H9 (cell line): Measurements from ENCODE around the gene SURF2. TPM values are rescaled to one million over a fixed set of nuclear protein-coding genes. Genes with fewer than 3 reads are reported as not detected.

Experiments
- DNase-seq: peaks from one replicate; pipeline ENCODE4 v3.0.0-alpha.2; 2017
- H2AFZ ChIP-seq: one replicate; pipeline ENCODE4 v1.6.1; 2013; ENCODE audit warnings: mild to moderate bottlenecking, low read length, control low read depth, moderate library complexity
- H2AK5ac ChIP-seq: 2 replicates; pipeline ENCODE4 v1.6.1; 2013; ENCODE audit warnings: low read length, control low read depth, mixed read lengths; ENCODE audit not compliant: insufficient read length
- H2BK120ac ChIP-seq: one replicate; pipeline ENCODE4 v1.6.1; 2013; ENCODE audit warnings: low read depth, mild to moderate bottlenecking, low read length, control low read depth, inconsistent platforms; ENCODE audit not compliant: poor library complexity, severe bottlenecking
- H2BK12ac ChIP-seq: 2 replicates; pipeline ENCODE4 v1.6.1; 2013; ENCODE audit warnings: low read length, control low read depth, mixed read lengths, low read depth; ENCODE audit not compliant: insufficient read length
- H2BK15ac ChIP-seq: 2 replicates; pipeline ENCODE4 v1.6.1; 2013; ENCODE audit warnings: low read depth, low read length, control low read depth
- H2BK20ac ChIP-seq: one replicate; pipeline ENCODE4 v1.6.1; 2013; ENCODE audit warnings: low read depth, mild to moderate bottlenecking, low read length, control low read depth, inconsistent platforms; ENCODE audit not compliant: poor library complexity, severe bottlenecking
- H2BK5ac ChIP-seq: 2 replicates; pipeline ENCODE4 v1.6.1; 2013; ENCODE audit warnings: low read length, control low read depth, mixed read lengths; ENCODE audit not compliant: insufficient read length
- H3K14ac ChIP-seq: 2 replicates; pipeline ENCODE4 v1.6.1; 2013; ENCODE audit warnings: low read length, control low read depth; ENCODE audit not compliant: insufficient read depth
- H3K18ac ChIP-seq: 2 replicates; pipeline ENCODE4 v1.6.1; 2013; ENCODE audit warnings: low read depth, mild to moderate bottlenecking, mixed read lengths, low read length, control low read depth; ENCODE audit not compliant: insufficient read length
- H3K23ac ChIP-seq: 2 replicates; pipeline ENCODE4 v1.6.1; 2013; ENCODE audit warnings: low read length, control low read depth, mixed read lengths, low read depth; ENCODE audit not compliant: insufficient read length
- H3K23me2 ChIP-seq: 2 replicates; pipeline ENCODE4 v1.6.1; 2013; ENCODE audit warnings: low read depth, mild to moderate bottlenecking, mixed read lengths, low read length, control low read depth; ENCODE audit not compliant: insufficient read length, poor library complexity, severe bottlenecking
- H3K27ac ChIP-seq: 2 replicates; pipeline ENCODE4 v1.5.1; 2013; ENCODE audit warnings: low read length, control low read depth, mixed read lengths, low read depth; ENCODE audit not compliant: insufficient read length
- H3K27me3 ChIP-seq: 2 replicates; pipeline ENCODE4 v1.6.1; 2013; ENCODE audit warnings: low read length, control low read depth, inconsistent platforms; ENCODE audit not compliant: insufficient read depth
- H3K4ac ChIP-seq: 2 replicates; pipeline ENCODE4 v1.6.1; 2013; ENCODE audit warnings: low read depth, mild to moderate bottlenecking, control low read depth, inconsistent platforms, low read length, moderate library complexity
- H3K4me1 ChIP-seq: 2 replicates; pipeline ENCODE4 v1.6.1; 2013; ENCODE audit warnings: low read length, control low read depth, inconsistent platforms; ENCODE audit not compliant: insufficient read depth
- H3K4me2 ChIP-seq: 2 replicates; pipeline ENCODE4 v1.6.1; 2013; ENCODE audit warnings: low read length, control low read depth, mixed read lengths; ENCODE audit not compliant: insufficient read length, insufficient read depth
- H3K56ac ChIP-seq: 2 replicates; pipeline ENCODE4 v1.6.1; 2013; ENCODE audit warnings: low read depth, mild to moderate bottlenecking, mixed read lengths, low read length, control low read depth; ENCODE audit not compliant: insufficient read length
- H3K79me1 ChIP-seq: 2 replicates; pipeline ENCODE4 v1.6.1; 2013; ENCODE audit warnings: low read depth, mild to moderate bottlenecking, moderate library complexity, low read length, control low read depth, inconsistent platforms; ENCODE audit not compliant: insufficient read depth, poor library complexity, severe bottlenecking
- H3K79me2 ChIP-seq: 2 replicates; pipeline ENCODE4 v1.6.1; 2013; ENCODE audit warnings: low read length, control low read depth, inconsistent platforms; ENCODE audit not compliant: insufficient read depth
- H3K9ac ChIP-seq: 2 replicates; pipeline ENCODE4 v1.6.1; 2013; ENCODE audit warnings: low read length, control low read depth, mixed read lengths; ENCODE audit not compliant: insufficient read length; ENCODE audit errors: extremely low read depth
- H3K9me3 ChIP-seq: one replicate; pipeline ENCODE4 v1.6.1; 2013; ENCODE audit warnings: low read depth, low read length, inconsistent platforms; ENCODE audit not compliant: control insufficient read depth
- H3T11ph ChIP-seq: one replicate; pipeline ENCODE4 v1.6.1; 2013; ENCODE audit warnings: mild to moderate bottlenecking, low read length, control low read depth, inconsistent platforms
- H4K20me1 ChIP-seq: one replicate; pipeline ENCODE4 v1.6.1; 2013; ENCODE audit not compliant: control insufficient read depth, insufficient read length, insufficient read depth
- H4K5ac ChIP-seq: 2 replicates; pipeline ENCODE4 v1.6.1; 2013; ENCODE audit warnings: low read depth, mild to moderate bottlenecking, mixed read lengths, low read length, control low read depth; ENCODE audit not compliant: insufficient read length
- H4K8ac ChIP-seq: replicated peaks from 2 replicates; pipeline ENCODE4 v1.6.1; 2013; ENCODE audit warnings: low read length, control low read depth, mixed read lengths, low read depth; ENCODE audit not compliant: insufficient read length
- H4K91ac ChIP-seq: 2 replicates; pipeline ENCODE4 v1.6.1; 2013; ENCODE audit warnings: low read depth, mild to moderate bottlenecking, moderate library complexity, mixed read lengths, low read length, control low read depth; ENCODE audit not compliant: insufficient read length
- H3K27ac Mint-ChIP-seq, 3 experiments: 2 replicates in 2 of 3; 3 replicates in 1 of 3; pipeline ENCODE4 v1.8.0; 2020 to 2021; ENCODE audit warnings: mixed read lengths in 3 of 3, mild to moderate bottlenecking in 1 of 3, moderate library complexity in 1 of 3
- H3K27me3 Mint-ChIP-seq: 2 replicates; pipeline ENCODE4 v1.8.0; 2021; ENCODE audit warnings: low read depth, mild to moderate bottlenecking, moderate library complexity, mixed read lengths
- H3K36me3 Mint-ChIP-seq, 3 experiments: 2 replicates in 2 of 3; 3 replicates in 1 of 3; pipeline ENCODE4 v1.8.0; 2020 to 2021; ENCODE audit warnings: low read depth in 3 of 3, mixed read lengths in 3 of 3; ENCODE audit not compliant: insufficient read depth in 1 of 3
- H3K4me1 Mint-ChIP-seq, 2 experiments: 2 replicates each; pipeline ENCODE4 v1.8.0; 2020; ENCODE audit warnings: mixed read lengths in 2 of 2
- H3K4me3 Mint-ChIP-seq, 2 experiments: 2 replicates in 1 of 2; 3 replicates in 1 of 2; pipeline ENCODE4 v1.8.0; 2020 to 2021; ENCODE audit warnings: mild to moderate bottlenecking in 2 of 2, mixed read lengths in 2 of 2, moderate library complexity in 1 of 2
- H3K9me3 Mint-ChIP-seq, 2 experiments: 2 replicates in 1 of 2; 3 replicates in 1 of 2; pipeline ENCODE4 v1.8.0; 2020; ENCODE audit warnings: mild to moderate bottlenecking in 2 of 2, mixed read lengths in 2 of 2, moderate library complexity in 1 of 2
- CTCF ChIP-seq: fragments of 200-600 bp; sonication (generic); conservative IDR thresholded peaks from 3 replicates; pipeline ENCODE4 v1.8.0; 2021; ENCODE audit warnings: antibody characterized with exemption, mild to moderate bottlenecking
- WGBS: extraction: QIAGEN DNeasy Blood & Tissue Kit; methylation state at CpG from one replicate; pipeline ENCODE4 v1.1.7; 2013; ENCODE audit warnings: missing lambda C conversion rate, low lambda C conversion rate, mixed read lengths; ENCODE audit not compliant: insufficient read length; ENCODE audit errors: extremely low coverage; 5-methylcytosine and 5-hydroxymethylcytosine counted together
- total RNA-seq: library from RNA; stranded (reverse); gene quantifications from 2 replicates; pipeline ENCODE4 v1.2.1, GENCODE V29; 2021

Gene SURF2
- total RNA-seq, 1 experiment from 2014 or later = 44.4 TPM

DNA sequence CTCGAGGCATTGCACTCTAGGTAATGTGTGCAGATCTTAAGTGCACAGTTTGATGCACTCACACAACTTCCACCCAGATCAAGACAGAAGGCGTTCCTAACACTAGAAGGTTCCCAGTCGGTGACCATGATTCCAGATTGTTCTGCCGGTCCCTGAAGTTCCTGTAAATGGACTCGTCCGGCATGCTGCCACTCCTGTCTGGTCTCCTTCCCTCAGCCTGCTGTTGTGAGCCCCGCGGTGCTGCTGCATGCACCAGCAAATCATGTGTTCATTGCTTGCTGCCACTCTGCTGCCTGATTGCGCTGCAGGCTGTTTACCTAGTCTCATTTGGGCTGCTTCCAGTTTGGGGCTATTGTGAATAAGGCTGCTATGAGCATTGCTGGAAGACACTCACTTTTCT is 31.3 kb downstream of the SURF2 start:
- Histone ChIP-seq H2AK5ac (no peak overlapping the region), H3K56ac (no peak overlapping the region), H3K18ac (no peak overlapping the region), H2BK20ac (no peak overlapping the region), H3K14ac (no peak overlapping the region), H3K23ac (no peak overlapping the region), H3K27ac (no peak overlapping the region), H2AFZ (no peak overlapping the region), H3K9me3 (no peaks in the 10 kb centered on the region), H4K5ac (no peak overlapping the region), H3K4me1 (no peaks in the 10 kb centered on the region), H4K8ac (no peak overlapping the region), H3T11ph (no peak overlapping the region), H2BK12ac (no peak overlapping the region), H2BK120ac (no peak overlapping the region), H3K23me2 (no peaks in the 10 kb centered on the region), H3K79me1 (no peaks in the 10 kb centered on the region), H4K91ac (no peak overlapping the region), H3K4ac (no peak overlapping the region), H4K20me1 (no peaks in the 10 kb centered on the region), H3K27me3 (no peaks in the 10 kb centered on the region), H2BK15ac (no peak overlapping the region), H3K9ac (no peak overlapping the region), H3K79me2 (no peaks in the 10 kb centered on the region), H3K4me2 (no peak overlapping the region), H2BK5ac (no peak overlapping the region)
- Mint-ChIP-seq H3K27me3 (peaks cover 23% of the 10 kb centered on the region), H3K4me1 (no peaks in the 10 kb centered on the region), H3K36me3 (peaks cover 0 to 1% (median 0%) of the 10 kb centered on the region in 3 experiments; a peak in 1 of 7 replicates), H3K27ac (no peak overlapping the region), H3K9me3 (peaks cover 15% of the 10 kb centered on the region in 2 experiments), H3K4me3 (no peak overlapping the region)
- WGBS = no CpG with 5 or more reads among the region's 9 CpGs
- no peak for DNase-seq
- TF ChIP-seq CTCF = no peak
